Measurements from ENCODE around the gene PEAR1.

PEAR1 gene

GRCh38 chr1:156933136-156933535, 39.6 kb downstream of the PEAR1 start:
- no peak for TF ChIP-seq CTCF (IDR thresholded peaks at IDR 0.05)

GRCh38 chr1:156935505-156936128, 42.1 kb downstream of the PEAR1 start:
- no peak for TF ChIP-seq CTCF (IDR thresholded peaks at IDR 0.05)

- TF ChIP-seq CTCF (IDR thresholded peaks at IDR 0.05): no peak
These were observed 42.7 kb downstream of the PEAR1 start for GRCh38 chr1:156936191-156936590.

- no peak for TF ChIP-seq CTCF (IDR thresholded peaks at IDR 0.05)
These were observed 43.3 kb downstream of the PEAR1 start for GRCh38 chr1:156936721-156937220.

- TF ChIP-seq CTCF (IDR thresholded peaks at IDR 0.05): no peak
These were observed 44.4 kb downstream of the PEAR1 start for GRCh38 chr1:156937883-156938282.

- TF ChIP-seq CTCF (IDR thresholded peaks at IDR 0.05): no peak
These were observed 45.3 kb downstream of the PEAR1 start for GRCh38 chr1:156938813-156939212.

GRCh38 chr1:156939786-156940334, 46.3 kb downstream of the PEAR1 start:
- TF ChIP-seq CTCF (IDR thresholded peaks at IDR 0.05): no peak
